SK-N-SH (cell line): Measurements from ENCODE around the gene BCAS3.

Source experiments
- CTCF ChIP-seq: fragments of 200-600 bp; sonication (generic); IDR thresholded peaks from 2 replicates; pipeline ENCODE4 v1.6.1; 2017; ENCODE audit warnings: antibody characterized with exemption, mild to moderate bottlenecking, moderate library complexity
- EP300 ChIP-seq, 2 experiments: IDR thresholded peaks; 2 replicates each; pipeline versions ENCODE4 v1.4.0 to v1.6.1; 2012; ENCODE audit warnings: borderline replicate concordance in 1 of 2, low read depth in 1 of 2, low read length in 1 of 2
- EZH2phosphoT487 ChIP-seq: fragments of 200-600 bp; sonication (generic); IDR thresholded peaks from 2 replicates; pipeline ENCODE4 v1.6.1; 2017; ENCODE audit warnings: low read depth, mixed run types, mild to moderate bottlenecking, antibody characterized with exemption, moderate library complexity, borderline replicate concordance
- FOSL2 ChIP-seq: IDR thresholded peaks from 2 replicates; pipeline ENCODE4 v1.4.0; 2012; ENCODE audit warnings: low read depth, mild to moderate bottlenecking, moderate library complexity, borderline replicate concordance
- JUND ChIP-seq: IDR thresholded peaks from 2 replicates; pipeline ENCODE4 v1.4.0; 2012
- MAX ChIP-seq: IDR thresholded peaks from 2 replicates; pipeline ENCODE4 v1.4.0; 2012; ENCODE audit warnings: low read depth
- MXI1 ChIP-seq: IDR thresholded peaks from 2 replicates; pipeline ENCODE4 v1.6.1; 2012; ENCODE audit warnings: mild to moderate bottlenecking, low read depth, low read length, improper control_type of control experiment
- NFIC ChIP-seq: IDR thresholded peaks from 2 replicates; pipeline ENCODE4 v1.4.0; 2012; ENCODE audit warnings: borderline replicate concordance
- POLR2AphosphoS5 ChIP-seq: IDR thresholded peaks from 2 replicates; pipeline ENCODE4 v1.6.1; 2012; ENCODE audit warnings: low read depth, low read length
- RCOR1 ChIP-seq: fragments of 150-350 bp; IDR thresholded peaks from 2 replicates; pipeline ENCODE4 v1.6.1; 2017; ENCODE audit warnings: antibody characterized with exemption, low read length
- REST ChIP-seq: IDR thresholded peaks from 2 replicates; pipeline ENCODE4 v1.6.1; 2012; ENCODE audit warnings: mild to moderate bottlenecking, low read depth, low read length, moderate library complexity
- SMC3 ChIP-seq: IDR thresholded peaks from 2 replicates; pipeline ENCODE4 v1.6.1; 2012; ENCODE audit warnings: low read depth, low read length, improper control_type of control experiment
- TAF1 ChIP-seq: IDR thresholded peaks from 2 replicates; pipeline ENCODE4 v1.6.1; 2012; ENCODE audit warnings: low read depth, mild to moderate bottlenecking, low read length, moderate library complexity, borderline replicate concordance
- USF2 ChIP-seq: fragments of 150-350 bp; IDR thresholded peaks from 2 replicates; pipeline ENCODE4 v1.6.1; 2017; ENCODE audit warnings: antibody characterized with exemption, low read length, low read depth, borderline replicate concordance

- TF ChIP-seq CTCF (no peak), TAF1 (no peak), EZH2phosphoT487 (no peak), FOSL2 (no peak), REST (no peak), EP300 (IDR thresholded peaks at IDR 0.05; ENCODE audit: borderline replicate concordance in 1 of 2, low read depth in 1 of 2, low read length in 1 of 2) (no peak), RCOR1 (no peak), MXI1 (no peak), NFIC (no peak), USF2 (no peak), JUND (no peak), POLR2AphosphoS5 (no peak), MAX (no peak), SMC3 (no peak)
Measured at GRCh38 chr17:60900688-60901087, 223.0 kb downstream of the BCAS3 start.
